Motor neuron (in vitro differentiated cells): ENCODE results near the gene TUBA3E. TPM values are rescaled to one million over a fixed set of nuclear protein-coding genes. Genes with fewer than 3 reads are reported as not detected.
A peak's percentile ranks its signal among the peaks of the same experiment; 100 is the strongest.
"Not testable (repeated sequence)": the region's sequence is repeated elsewhere in the genome, so short reads cannot be mapped to it uniquely, and the experiment has no call there.

Experiments used
- ATAC-seq, 8 experiments: fragments of 200-7000 bp; cut with Tn5 transposase; replicated peaks in 6 of 8; 2 replicates each; pipeline ENCODE4 v1.8.0; 2021; ENCODE audit warnings: mild to moderate bottlenecking in 8 of 8, moderate library complexity in 8 of 8
- H3K27ac ChIP-seq, 2 donors: fragments of 250-450 bp; sonication (Bioruptor Pico); 2 replicates each; pipeline ENCODE4 v1.9.0; 2021; ENCODE audit warnings: antibody characterized with exemption in 2 of 2, mild to moderate bottlenecking in 2 of 2, moderate library complexity in 1 of 2
- H3K4me1 ChIP-seq, 2 donors: fragments of 250-450 bp; sonication (Bioruptor Pico); replicated peaks in 1 of 2; 2 replicates each; pipeline ENCODE4 v1.6.1; 2021; ENCODE audit warnings: antibody characterized with exemption in 2 of 2, mild to moderate bottlenecking in 2 of 2, moderate library complexity in 1 of 2
- H3K4me3 ChIP-seq, 5 donors: fragments of 250-450 bp; sonication (Bioruptor Pico); 2 replicates each; pipeline ENCODE4 v1.9.0; 2021; ENCODE audit warnings: antibody characterized with exemption in 5 of 5, mild to moderate bottlenecking in 5 of 5, moderate library complexity in 4 of 5
- WGBS, 10 experiments: fragments of 450-650 bp; shearing (Covaris generic); methylation state at CpG; one replicate each; pipeline ENCODE4 v1.0.0; 2022; 5-methylcytosine and 5-hydroxymethylcytosine counted together
- in situ Hi-C, 9 experiments: fragments of 400-800 bp; cut with MboI; loops; one replicate each; pipeline ENCODE4 v1.15.0; 2021; ENCODE audit warnings: low sequenced_read_pairs in 9 of 9, low pct_unique_long_range_greater_than_20kb in 2 of 9; ENCODE audit not compliant: unreplicated experiment in 9 of 9
- total RNA-seq, 8 experiments: library from RNA; unstranded; fragments of 300-600 nt; gene quantifications; 2 replicates each; pipeline versions ENCODE4 v1.2.3 to v1.2.4, GENCODE V29; 2022

TUBA3E gene
- total RNA-seq, 8 experiments from 2014 or later, result 0.11 to 0.71 (median 0.22) TPM; not detected in 2

DNA sequence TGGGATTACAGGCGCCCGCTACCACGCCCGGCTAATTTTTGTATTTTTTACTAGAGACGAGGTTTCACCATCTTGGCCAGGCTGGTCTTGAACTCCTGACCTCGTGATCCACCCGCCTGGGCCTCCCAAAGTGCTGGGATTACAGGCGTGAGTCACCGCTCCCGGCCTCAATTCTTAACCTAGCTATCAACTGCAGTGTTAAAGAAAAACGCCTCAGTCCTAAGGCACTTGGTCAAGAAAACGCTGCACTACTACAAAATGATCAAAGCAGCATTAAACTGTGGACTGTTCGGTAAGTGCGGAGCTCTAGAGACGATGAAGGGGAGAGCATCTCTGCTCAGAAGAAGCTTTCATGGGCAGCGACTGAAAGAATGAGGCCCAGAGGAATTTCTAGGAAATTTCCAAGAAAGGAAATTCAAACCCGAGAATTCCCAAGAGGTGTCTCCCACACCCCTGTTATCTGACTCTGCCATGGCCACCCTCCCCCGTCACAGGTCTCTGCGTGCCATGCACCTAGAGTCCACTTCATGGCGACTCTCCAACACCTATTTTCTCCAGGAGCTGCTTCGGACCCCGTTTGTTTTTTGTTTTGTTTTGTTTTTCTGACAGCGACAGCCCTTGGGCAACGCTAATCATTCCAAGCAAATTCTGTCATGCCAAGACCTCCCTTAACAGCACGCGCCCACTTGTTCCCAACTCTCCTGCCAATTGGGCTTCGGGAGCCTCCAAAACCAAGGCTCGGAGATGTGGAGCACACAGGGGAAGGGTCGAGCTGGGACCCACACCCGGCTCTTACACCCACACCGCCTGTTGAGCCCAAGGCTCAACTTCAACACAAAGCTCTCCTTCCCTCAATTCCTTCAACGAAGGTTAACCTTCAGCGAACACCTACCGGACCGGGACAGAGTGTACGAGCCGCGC, 17.6 kb downstream of the TUBA3E start:
- H3K4me1 ChIP-seq, result peaks cover 18 to 20% of the 10 kb centered on the region in 2 donors
- H3K4me3 ChIP-seq, result peak overlapping the region; percentile 64 to 98 (median 83)
- in situ Hi-C loops, result loop anchor here in 4 of 9 experiments (10.0 to 25.0 kb wide), 2 partner anchors 154 to 157 kb away; partner anchors contain the start of gene IMP4 (in 3 of the 4)
- ATAC-seq, result not testable (repeated sequence)
- 0 to 47% (median 6%) methylated on average over 1 to 19 of the region's 38 CpGs; no CpG with 5 or more reads in 2 of the 10 experiments for WGBS, 10 experiments
- H3K27ac ChIP-seq, result peak overlapping the region; percentile 86 to 93

DNA sequence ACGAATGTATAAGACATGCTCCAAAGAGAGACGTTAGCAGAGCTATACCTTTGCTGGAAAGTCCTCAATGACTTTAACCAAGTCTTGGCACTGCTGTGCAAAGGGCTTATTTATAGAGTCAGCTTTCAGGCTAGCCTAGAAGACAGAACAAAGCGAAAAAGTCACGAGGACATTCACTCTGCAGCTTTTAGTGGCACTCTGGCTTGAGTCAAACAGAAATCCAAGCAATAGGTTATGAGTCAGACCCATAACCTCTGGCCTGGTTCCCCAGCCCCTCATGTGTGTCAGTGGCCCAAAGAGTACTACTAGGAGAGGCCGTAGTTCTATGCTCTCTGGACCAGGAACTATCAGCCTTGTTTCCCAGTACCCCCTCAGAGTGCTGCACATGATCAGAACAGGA, 23.4 kb downstream of the TUBA3E start:
- not testable (repeated sequence) for H3K27ac ChIP-seq, H3K4me3 ChIP-seq, ATAC-seq, H3K4me1 ChIP-seq
- in situ Hi-C loops, result loop anchor here in 5 of 9 experiments (25.0 kb wide), 1 partner anchor 162 kb away; the partner anchor contains the start of gene IMP4 (in 5 of the 5)
- 83 to 100% (median 93%) methylated on average over 1 to 3 of the region's 5 CpGs; no CpG with 5 or more reads in 5 of the 10 experiments for WGBS, 10 experiments

GRCh38 chr2:130169896-130170295, 28.3 kb downstream of the TUBA3E start:
- H3K4me3 ChIP-seq, result no peak overlapping the region
- in situ Hi-C loops, result loop anchor here in 2 of 9 experiments (25.0 kb wide), 1 partner anchor 167 kb away; the partner anchor contains the start of gene IMP4 (in 2 of the 2)
- H3K27ac ChIP-seq, result no peak overlapping the region
- no peak for ATAC-seq
- 80 to 100% (median 96%) methylated on average over 1 to 6 of the region's 7 CpGs; no CpG with 5 or more reads in 3 of the 10 experiments for WGBS, 10 experiments
- no peaks in the 10 kb centered on the region for H3K4me1 ChIP-seq

GRCh38 chr2:130169163-130169562, 29.1 kb downstream of the TUBA3E start:
- in situ Hi-C loops, result loop anchor here in 2 of 9 experiments (25.0 kb wide), 1 partner anchor 168 kb away; the partner anchor contains the start of gene IMP4 (in 2 of the 2)
- H3K4me1 ChIP-seq, H3K27ac ChIP-seq, H3K4me3 ChIP-seq, ATAC-seq: not testable (repeated sequence)
- 100% methylated on average over 2 of the region's 3 CpGs; no CpG with 5 or more reads in 8 of the 10 experiments for WGBS, 10 experiments

- 50 to 100% (median 69%) methylated on average over 1 to 2 of the region's 3 CpGs; no CpG with 5 or more reads in 6 of the 10 experiments for WGBS, 10 experiments
- in situ Hi-C loops, result loop anchor here in 2 of 9 experiments (25.0 kb wide), 1 partner anchor 171 kb away; the partner anchor contains the start of gene IMP4 (in 2 of the 2)
Measured at GRCh38 chr2:130166611-130167010, 31.6 kb downstream of the TUBA3E start.

GRCh38 chr2:130165293-130166016, 32.8 kb downstream of the TUBA3E start:
- in situ Hi-C loops, result loop anchor here in 2 of 9 experiments (25.0 kb wide), 1 partner anchor 172 kb away; the partner anchor contains the start of gene IMP4 (in 2 of the 2)
- H3K4me1 ChIP-seq, result no peaks in the 10 kb centered on the region
- no peak overlapping the region for H3K27ac ChIP-seq
- H3K4me3 ChIP-seq, result no peak overlapping the region
- ATAC-seq, result no peak
- WGBS, 10 experiments, result 80 to 100% (median 92%) methylated on average over 1 to 6 of the region's 8 CpGs

More at GRCh38 chr2:130166611-130167010, 31.6 kb downstream of the TUBA3E start:
- H3K27ac ChIP-seq, H3K4me1 ChIP-seq, H3K4me3 ChIP-seq: not testable (repeated sequence)
- peak in 2 of 8 experiments; percentile 28 to 90 for ATAC-seq

DNA sequence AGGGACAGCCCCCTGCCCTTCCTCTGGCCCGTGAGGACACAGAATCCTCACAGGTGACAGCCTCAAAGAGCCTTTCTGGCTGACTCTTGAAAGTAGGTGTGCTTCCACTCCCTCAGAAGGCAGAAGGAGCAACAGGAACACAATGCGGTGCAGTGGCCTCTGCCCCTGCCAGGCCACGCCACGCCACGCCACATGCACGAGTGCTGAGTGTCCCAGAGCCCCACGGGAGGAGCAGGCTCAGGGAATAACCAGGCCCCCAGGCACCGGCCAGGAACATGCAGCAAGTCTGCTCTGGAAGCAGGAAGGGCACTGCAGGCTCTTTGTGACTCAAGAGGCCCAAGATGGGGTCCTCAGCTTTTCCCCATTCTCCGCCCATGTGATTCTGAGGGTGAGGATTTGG, 35.3 kb downstream of the TUBA3E start:
- in situ Hi-C loops, result loop anchor here in 2 of 9 experiments (25.0 kb wide), 1 partner anchor 174 kb away; the partner anchor contains the start of gene IMP4 (in 2 of the 2)
- Histone ChIP-seq H3K27ac (no peak overlapping the region), H3K4me3 (no peak overlapping the region), H3K4me1 (no peaks in the 10 kb centered on the region)
- 91 to 100% methylated on average over 4 to 5 of the region's 9 CpGs; no CpG with 5 or more reads in 8 of the 10 experiments for WGBS, 10 experiments
- no peak for ATAC-seq

DNA sequence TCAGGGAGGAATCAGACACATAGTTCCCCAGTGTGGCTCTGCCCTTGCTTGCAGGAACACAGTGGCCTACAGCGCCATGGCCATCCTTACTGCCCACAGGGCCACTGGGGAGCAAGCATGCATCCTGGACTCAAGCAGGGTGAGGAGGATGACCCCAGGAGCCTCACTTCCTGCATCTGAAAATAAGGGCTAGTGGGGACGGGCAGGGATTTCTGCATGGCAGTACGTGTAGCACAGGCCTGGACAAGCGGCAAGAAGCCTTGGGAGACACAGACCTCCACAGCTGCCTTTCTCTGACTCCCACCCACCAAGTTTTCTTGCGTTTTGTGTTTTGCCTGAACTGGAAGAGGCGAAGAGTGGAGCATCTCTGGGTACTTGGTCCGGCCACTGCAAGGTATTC, 35.8 kb downstream of the TUBA3E start:
- not testable (repeated sequence) for H3K4me1 ChIP-seq, H3K27ac ChIP-seq, ATAC-seq, H3K4me3 ChIP-seq
- in situ Hi-C loops, result loop anchor here in 2 of 9 experiments (25.0 kb wide), 1 partner anchor 175 kb away; the partner anchor contains the start of gene IMP4 (in 2 of the 2)
- WGBS, 10 experiments, result 80 to 100% (median 100%) methylated on average over 1 to 2 of the region's 7 CpGs; no CpG with 5 or more reads in 6 of the 10 experiments

DNA sequence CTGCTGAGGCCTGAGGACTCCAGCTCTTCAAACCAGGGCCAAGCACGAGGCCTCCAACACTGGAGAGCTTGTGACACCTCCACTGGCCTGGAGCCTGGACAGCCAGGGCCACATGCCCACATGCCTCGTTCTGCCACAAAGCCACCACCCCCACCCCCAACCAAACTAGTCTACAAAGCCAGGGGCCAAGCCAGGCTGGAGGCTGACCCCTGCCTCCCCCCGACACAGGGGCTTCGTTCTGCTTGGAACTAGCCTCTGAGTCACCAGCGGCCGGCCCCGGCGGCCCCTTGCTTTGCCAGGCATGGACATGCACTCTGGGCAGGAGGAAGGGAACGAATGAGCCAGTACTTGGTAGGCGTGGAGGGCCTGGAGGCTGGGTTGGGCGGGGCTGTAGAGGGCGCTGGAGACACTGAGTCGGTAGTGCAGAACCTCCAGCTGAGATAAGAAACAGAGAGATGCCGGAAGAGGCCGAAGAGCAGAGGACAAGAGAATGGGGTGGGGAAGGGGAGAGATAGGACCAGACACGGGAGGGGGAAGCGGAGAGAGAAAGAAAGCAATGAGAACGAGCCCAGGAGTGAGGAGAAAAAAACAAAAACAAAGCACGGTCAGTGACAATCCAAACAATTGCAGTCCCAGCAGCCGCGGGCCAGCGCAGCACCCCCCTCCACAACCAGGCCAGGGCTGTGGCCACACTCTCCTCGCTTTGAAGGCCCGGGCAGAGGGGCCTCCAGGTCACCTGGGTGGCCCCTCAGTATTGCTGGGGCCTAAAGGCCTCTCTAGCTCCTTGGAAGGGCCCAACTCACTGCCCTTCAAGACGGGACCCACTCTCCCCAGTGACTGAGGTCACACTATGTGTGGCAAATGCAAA, 37.2 kb downstream of the TUBA3E start:
- in situ Hi-C loops, result loop anchor here in 2 of 9 experiments (25.0 kb wide), 1 partner anchor 176 kb away; the partner anchor contains the start of gene IMP4 (in 2 of the 2)
- peak in 4 of 8 experiments; percentile 31 to 81 (median 58) for ATAC-seq
- H3K27ac ChIP-seq, H3K4me3 ChIP-seq, H3K4me1 ChIP-seq: not testable (repeated sequence)
- WGBS, 10 experiments, result 40 to 90% (median 60%) methylated on average over 1 to 3 of the region's 25 CpGs; no CpG with 5 or more reads in 6 of the 10 experiments

- in situ Hi-C loops, result loop anchor here in 2 of 9 experiments (25.0 kb wide), 1 partner anchor 177 kb away; the partner anchor contains the start of gene IMP4 (in 2 of the 2)
- ATAC-seq, result no peak
Measured at GRCh38 chr2:130160131-130160530, 38.1 kb downstream of the TUBA3E start.

GRCh38 chr2:130159376-130159775, 38.9 kb downstream of the TUBA3E start:
- not testable (repeated sequence) for ATAC-seq, H3K4me3 ChIP-seq, H3K27ac ChIP-seq, H3K4me1 ChIP-seq
- whole genome bisulfite sequencing, 10 experiments, result 94 to 100% (median 100%) methylated on average over 1 to 3 of the region's 4 CpGs; no CpG with 5 or more reads in 7 of the 10 experiments
- in situ Hi-C loops, result loop anchor here in 2 of 9 experiments (25.0 kb wide), 1 partner anchor 178 kb away; the partner anchor contains the start of gene IMP4 (in 2 of the 2)

More at GRCh38 chr2:130160131-130160530, 38.1 kb downstream of the TUBA3E start:
- Histone ChIP-seq H3K4me3 (no peak overlapping the region), H3K4me1 (no peaks in the 10 kb centered on the region), H3K27ac (no peak overlapping the region)
- 100% methylated on average over 2 of the region's 6 CpGs; no CpG with 5 or more reads in 9 of the 10 experiments for WGBS, 10 experiments
